Tibial nerve (tissue), 4 donors: Measurements from ENCODE around the gene TGM3. TPM values are rescaled to one million over a fixed set of nuclear protein-coding genes. Genes with fewer than 3 reads are reported as not detected.

Experiments used
- DNase-seq, 2 donors: peaks; one replicate each; pipeline ENCODE4 v3.0.0-alpha.2; 2019; ENCODE audit warnings: low spot score in 2 of 2
- H3K27ac ChIP-seq, 4 donors: fragments of 200-600 bp; sonication (generic) in 3 of 4; one replicate each; pipeline ENCODE4 v1.5.1; 2017 to 2019; ENCODE audit warnings: mild to moderate bottlenecking in 1 of 4
- H3K27me3 ChIP-seq, 2 donors: fragments of 200-600 bp; sonication (generic) in 1 of 2; one replicate each; pipeline versions ENCODE4 v1.5.1 to v1.6.0; 2017 to 2019
- H3K36me3 ChIP-seq, 3 donors: fragments of 200-600 bp; sonication (generic); one replicate each; pipeline ENCODE4 v1.5.1; 2018 to 2019
- H3K4me1 ChIP-seq, 4 donors: fragments of 200-600 bp; sonication (generic) in 3 of 4; one replicate each; pipeline ENCODE4 v1.5.1; 2017 to 2019
- H3K4me3 ChIP-seq, 4 donors: fragments of 200-600 bp; sonication (generic) in 3 of 4; one replicate each; pipeline ENCODE4 v1.5.1; 2017 to 2019; ENCODE audit warnings: mild to moderate bottlenecking in 1 of 4, moderate library complexity in 1 of 4
- H3K9me3 ChIP-seq, 4 donors: fragments of 200-600 bp; sonication (generic) in 3 of 4; one replicate each; pipeline ENCODE4 v1.5.1; 2017 to 2019
- EP300 ChIP-seq, 2 donors: sonication (generic); formaldehyde crosslinking; IDR thresholded peaks; one replicate each; pipeline ENCODE4 v1.6.1; 2017; ENCODE audit warnings: antibody characterized with exemption in 2 of 2, mild to moderate bottlenecking in 1 of 2
- POLR2A ChIP-seq, 2 donors: fragments of 450-650 bp; IDR thresholded peaks; one replicate each; pipeline ENCODE4 v1.6.1; 2017; ENCODE audit warnings: antibody characterized with exemption in 2 of 2, mild to moderate bottlenecking in 2 of 2, moderate library complexity in 2 of 2
- WGBS, 2 donors: methylation state at CpG; one replicate each; pipeline ENCODE4 v1.1.5; 2018; 5-methylcytosine and 5-hydroxymethylcytosine counted together
- total RNA-seq, 4 donors: library from RNA; depleted of rRNA; stranded (reverse); fragments of >200 nt; gene quantifications; one replicate each; pipeline ENCODE4 v1.1.0, GENCODE V29; 2016
- TF ChIP-seq, protein P1 (sequence below), 5 experiments: fragments of 200-600 bp in 3 of 5; fragments of 450-650 bp in 2 of 5; sonication (generic) in 3 of 5; IDR thresholded peaks; one replicate each; pipeline ENCODE4 v1.5.1; 2016 to 2019; ENCODE audit warnings: antibody characterized with exemption in 5 of 5, mild to moderate bottlenecking in 3 of 5, moderate library complexity in 2 of 5

Gene TGM3
- total RNA-seq, 4 donors from 2014 or later, result not detected

DNA sequence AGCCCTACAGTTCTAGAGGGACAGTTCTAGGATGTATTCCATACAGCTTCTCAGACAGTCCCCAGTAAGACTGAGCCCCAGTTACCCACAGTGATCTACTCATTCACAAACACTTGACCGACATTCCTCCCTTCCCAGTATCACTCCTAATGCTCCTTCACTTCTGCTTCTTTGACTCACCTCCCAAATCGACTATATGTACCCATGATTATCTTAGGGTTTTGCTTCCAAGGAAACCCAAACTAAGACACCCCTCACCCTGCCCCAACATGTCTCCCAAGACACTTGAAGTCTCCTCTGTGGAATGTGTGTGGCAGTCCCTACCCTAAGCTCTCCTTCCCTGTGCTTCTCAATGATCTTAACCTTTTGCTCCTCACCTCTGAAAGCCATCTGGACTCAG lies 61.3 kb downstream of the TGM3 start:
- Histone ChIP-seq H3K9me3 (peaks cover 0 to 19% (median 2%) of the 10 kb centered on the region in 4 donors), H3K4me3 (no peak overlapping the region), H3K4me1 (no peaks in the 10 kb centered on the region), H3K36me3 (no peaks in the 10 kb centered on the region), H3K27ac (no peak overlapping the region), H3K27me3 (no peaks in the 10 kb centered on the region)
- TF ChIP-seq EP300 (IDR thresholded peaks at IDR 0.05) (no peak), POLR2A (IDR thresholded peaks at IDR 0.05) (no peak)
- TF ChIP-seq, protein P1, sequence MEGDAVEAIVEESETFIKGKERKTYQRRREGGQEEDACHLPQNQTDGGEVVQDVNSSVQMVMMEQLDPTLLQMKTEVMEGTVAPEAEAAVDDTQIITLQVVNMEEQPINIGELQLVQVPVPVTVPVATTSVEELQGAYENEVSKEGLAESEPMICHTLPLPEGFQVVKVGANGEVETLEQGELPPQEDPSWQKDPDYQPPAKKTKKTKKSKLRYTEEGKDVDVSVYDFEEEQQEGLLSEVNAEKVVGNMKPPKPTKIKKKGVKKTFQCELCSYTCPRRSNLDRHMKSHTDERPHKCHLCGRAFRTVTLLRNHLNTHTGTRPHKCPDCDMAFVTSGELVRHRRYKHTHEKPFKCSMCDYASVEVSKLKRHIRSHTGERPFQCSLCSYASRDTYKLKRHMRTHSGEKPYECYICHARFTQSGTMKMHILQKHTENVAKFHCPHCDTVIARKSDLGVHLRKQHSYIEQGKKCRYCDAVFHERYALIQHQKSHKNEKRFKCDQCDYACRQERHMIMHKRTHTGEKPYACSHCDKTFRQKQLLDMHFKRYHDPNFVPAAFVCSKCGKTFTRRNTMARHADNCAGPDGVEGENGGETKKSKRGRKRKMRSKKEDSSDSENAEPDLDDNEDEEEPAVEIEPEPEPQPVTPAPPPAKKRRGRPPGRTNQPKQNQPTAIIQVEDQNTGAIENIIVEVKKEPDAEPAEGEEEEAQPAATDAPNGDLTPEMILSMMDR (IDR thresholded peaks at IDR 0.05), result no peak
- 44 to 78% methylated on average over 2 of the region's 2 CpGs for WGBS, 2 donors
- no peak for DNase-seq

DNA sequence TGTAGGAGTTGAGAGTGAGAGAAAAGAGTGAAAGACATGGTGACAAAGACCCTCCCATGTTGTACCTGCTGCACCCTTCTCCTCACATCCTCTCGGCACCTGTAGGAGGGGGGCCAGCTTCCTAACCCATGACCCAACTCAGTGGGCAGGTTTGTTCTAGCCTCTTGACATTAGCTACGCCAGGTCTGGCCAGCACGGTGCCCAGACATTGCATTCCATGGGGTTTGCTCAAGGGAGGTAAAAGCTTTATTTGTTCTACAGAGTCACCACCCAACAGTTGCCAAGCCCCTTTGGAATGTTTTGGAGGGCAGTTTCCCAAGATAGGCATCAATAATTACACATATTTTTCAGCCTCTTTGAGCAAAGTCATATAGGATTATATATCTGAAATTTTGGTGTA lies 62.2 kb downstream of the TGM3 start:
- Histone ChIP-seq H3K27ac (no peak overlapping the region), H3K9me3 (peaks cover 0 to 22% (median 2%) of the 10 kb centered on the region in 4 donors), H3K4me1 (no peaks in the 10 kb centered on the region), H3K27me3 (no peaks in the 10 kb centered on the region), H3K36me3 (no peaks in the 10 kb centered on the region), H3K4me3 (no peak overlapping the region)
- DNase-seq, result no peak
- TF ChIP-seq EP300 (IDR thresholded peaks at IDR 0.05), result no peak
- TF ChIP-seq POLR2A (IDR thresholded peaks at IDR 0.05), result no peak
- TF ChIP-seq, protein P1 (IDR thresholded peaks at IDR 0.05), result no peak
- 70 to 86% methylated on average over 3 of the region's 3 CpGs for WGBS, 2 donors

DNA sequence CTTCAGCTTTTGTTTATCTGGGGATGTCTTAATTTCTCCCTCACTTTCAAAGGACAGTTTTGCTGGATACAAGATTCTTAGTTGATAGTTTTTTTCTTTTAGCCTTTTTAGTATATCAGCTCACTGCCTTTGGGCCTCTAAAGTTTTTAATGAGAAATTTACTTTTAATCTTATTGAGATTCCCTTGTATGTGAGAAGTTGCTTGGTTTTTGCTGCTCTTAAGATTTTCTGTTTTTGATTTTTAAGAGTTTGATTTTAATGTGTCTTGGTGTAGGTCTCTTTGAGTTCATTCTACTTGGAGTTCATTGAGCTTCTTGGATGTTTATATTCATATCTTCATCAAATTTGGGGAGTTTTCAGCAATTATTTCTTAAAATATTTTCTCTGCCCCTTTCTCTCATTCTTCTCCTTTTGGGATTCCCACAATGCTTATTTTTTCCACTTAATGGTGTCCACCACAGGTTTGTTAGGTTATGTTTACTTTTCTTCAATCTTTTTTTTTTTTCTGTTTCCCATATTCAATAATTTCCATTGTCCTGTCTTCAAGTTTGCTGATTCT lies 65.3 kb downstream of the TGM3 start:
- no peak for TF ChIP-seq POLR2A (IDR thresholded peaks at IDR 0.05)
- TF ChIP-seq EP300 (IDR thresholded peaks at IDR 0.05), result no peak
- TF ChIP-seq, protein P1 (IDR thresholded peaks at IDR 0.05), result no peak
- H3K27ac ChIP-seq, result no peak overlapping the region
- H3K36me3 ChIP-seq, result no peaks in the 10 kb centered on the region
- DNase-seq, result no peak
- no peaks in the 10 kb centered on the region for H3K4me1 ChIP-seq
- H3K27me3 ChIP-seq, result no peaks in the 10 kb centered on the region
- H3K4me3 ChIP-seq, result no peak overlapping the region
- H3K9me3 ChIP-seq, result peaks cover 0 to 22% (median 2%) of the 10 kb centered on the region in 4 donors

DNA sequence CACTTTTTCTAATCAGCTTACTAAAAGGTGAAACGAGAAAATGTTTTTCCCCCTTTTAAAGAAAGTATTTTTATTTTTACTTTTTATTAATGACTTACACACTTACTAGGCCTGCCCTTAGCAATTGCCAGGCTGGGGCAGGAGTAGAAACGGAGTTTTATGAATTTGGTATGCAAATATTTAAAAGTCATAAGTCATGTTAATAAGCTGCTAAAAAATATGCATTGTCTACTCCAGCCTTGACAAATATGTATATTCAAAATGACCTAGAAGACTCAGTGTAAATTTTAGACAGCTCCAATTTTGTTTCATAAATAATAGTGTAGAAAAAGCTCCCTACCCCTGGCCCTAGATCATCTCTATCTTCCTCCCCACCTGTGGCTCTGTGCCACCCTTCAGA lies 67.4 kb downstream of the TGM3 start:
- 83 to 88% methylated on average over 2 of the region's 2 CpGs for WGBS, 2 donors
- TF ChIP-seq POLR2A (IDR thresholded peaks at IDR 0.05) (no peak), EP300 (IDR thresholded peaks at IDR 0.05) (no peak)
- TF ChIP-seq, protein P1 (IDR thresholded peaks at IDR 0.05), result no peak
- no peak for DNase-seq
- Histone ChIP-seq H3K27ac (no peak overlapping the region), H3K9me3 (peaks cover 0 to 22% (median 2%) of the 10 kb centered on the region in 4 donors), H3K4me1 (no peaks in the 10 kb centered on the region), H3K4me3 (no peak overlapping the region), H3K27me3 (no peaks in the 10 kb centered on the region), H3K36me3 (no peaks in the 10 kb centered on the region)

DNA sequence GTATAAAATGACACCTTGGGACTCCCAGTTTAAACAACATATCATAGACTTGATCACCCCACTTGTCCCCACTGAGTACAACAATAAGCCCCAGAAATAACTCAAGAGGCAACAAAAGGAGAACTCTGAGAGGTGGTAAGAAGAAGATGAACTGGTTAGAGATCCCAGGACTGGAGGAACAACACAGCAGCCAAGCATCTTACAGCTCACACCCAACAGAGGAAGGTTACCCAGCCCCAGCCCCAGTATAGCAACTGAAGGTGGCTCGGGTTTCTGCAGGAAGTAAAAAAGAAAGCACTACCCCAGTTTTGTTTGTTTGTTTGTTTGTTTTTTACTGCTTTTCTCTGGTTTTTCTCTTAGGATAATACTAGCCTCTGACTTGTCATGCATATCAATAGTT lies 67.8 kb downstream of the TGM3 start:
- H3K36me3 ChIP-seq, result no peaks in the 10 kb centered on the region
- 29 to 35% methylated on average over 1 of the region's 1 CpG for whole genome bisulfite sequencing, 2 donors
- TF ChIP-seq POLR2A (IDR thresholded peaks at IDR 0.05) (no peak), EP300 (IDR thresholded peaks at IDR 0.05) (no peak)
- TF ChIP-seq, protein P1 (IDR thresholded peaks at IDR 0.05), result no peak
- peaks cover 0 to 26% (median 2%) of the 10 kb centered on the region in 4 donors for H3K9me3 ChIP-seq
- H3K27ac ChIP-seq, result no peak overlapping the region
- DNase-seq, result no peak
- H3K4me1 ChIP-seq, result no peaks in the 10 kb centered on the region
- no peaks in the 10 kb centered on the region for H3K27me3 ChIP-seq
- no peak overlapping the region for H3K4me3 ChIP-seq
